ENCODE results near the gene USP22.

- TF ChIP-seq CTCF (IDR thresholded peaks at IDR 0.05; ENCODE audit: low read depth, low read length, missing input control) (no peak), TAF1 (conservative IDR thresholded peaks at IDR 0.05) (no peak), MAX (IDR thresholded peaks at IDR 0.05) (no peak), RXRA (IDR thresholded peaks at IDR 0.05) (no peak), REST (IDR thresholded peaks at IDR 0.05) (no peak)
These were observed 48.0 kb downstream of the USP22 start for GRCh38 chr17:20994779-20995149.

All from liver (tissue), 3 donors.